Gastroesophageal sphincter (tissue), 3 donors: ENCODE results near the gene HLCS.

Source experiments
- CTCF ChIP-seq, 4 experiments: fragments of 200-600 bp in 2 of 4; fragments of 450-650 bp in 2 of 4; sonication (generic) in 1 of 4; IDR thresholded peaks; one replicate each; pipeline ENCODE4 v1.5.1; 2017 to 2019; ENCODE audit warnings: antibody characterized with exemption in 4 of 4, mild to moderate bottlenecking in 2 of 4, moderate library complexity in 2 of 4
- EP300 ChIP-seq: sonication (generic); formaldehyde crosslinking; IDR thresholded peaks from one replicate; pipeline ENCODE4 v1.6.1; 2017; ENCODE audit warnings: antibody characterized with exemption, mild to moderate bottlenecking
- POLR2A ChIP-seq, 2 donors: fragments of 450-650 bp; IDR thresholded peaks; one replicate each; pipeline ENCODE4 v1.6.1; 2017; ENCODE audit warnings: antibody characterized with exemption in 2 of 2, mild to moderate bottlenecking in 2 of 2, moderate library complexity in 1 of 2

DNA sequence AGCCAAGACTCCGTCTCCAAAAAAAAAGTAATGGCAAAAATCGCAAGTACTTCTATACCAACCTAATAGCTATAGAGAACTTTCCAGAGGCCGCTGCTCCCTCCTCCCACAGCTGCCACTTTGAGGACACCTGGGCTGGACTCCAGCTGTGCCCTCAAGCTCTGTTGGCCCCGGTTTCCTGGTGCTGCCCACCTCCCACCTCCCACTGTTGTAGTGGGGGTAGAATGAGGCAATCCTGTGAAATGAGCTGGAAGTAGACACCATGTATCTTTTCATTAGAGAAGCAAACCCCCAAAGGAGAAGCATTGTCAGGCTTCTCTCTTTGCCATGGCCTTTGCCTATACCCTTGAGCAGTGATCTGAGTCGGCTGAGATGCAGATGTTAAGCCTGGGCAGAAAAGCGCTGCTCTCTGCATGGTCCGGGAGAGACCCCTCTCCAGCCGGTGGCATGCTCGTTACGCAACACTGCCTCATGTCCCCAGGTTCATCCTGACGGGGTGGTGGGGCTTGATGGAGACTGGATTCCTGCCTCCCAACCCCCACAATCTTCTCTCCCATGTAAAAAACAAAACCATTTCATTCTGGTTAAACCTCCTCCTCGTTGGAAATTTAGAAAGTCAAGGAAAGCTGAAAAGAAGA, 227.9 kb downstream of the HLCS start:
- TF ChIP-seq POLR2A (IDR thresholded peaks at IDR 0.05) (no peak), CTCF (IDR thresholded peaks at IDR 0.05) (no peak), EP300 (no peak)
